GM12891 (cell line): ENCODE measurements around the gene RBL2.

ENCODE experiments used
- DNase-seq: peaks from one replicate; pipeline ENCODE4 v3.0.0; 2011; ENCODE audit warnings: low spot score; ENCODE audit not compliant: insufficient read length
- FAIRE-seq: peaks from 2 replicates; lab custom pipeline; 2011; peaks lifted over from hg19 to GRCh38; lab: Jason Lieb, UNC
- PAX5 ChIP-seq: IDR thresholded peaks from 2 replicates; pipeline ENCODE4 v1.6.1; 2011; ENCODE audit warnings: low read length, moderate library complexity, mild to moderate bottlenecking; ENCODE audit not compliant: insufficient read depth, severe bottlenecking
- POLR2A ChIP-seq: IDR thresholded peaks from 2 replicates; pipeline ENCODE4 v1.6.1; 2011; ENCODE audit warnings: low read depth, low read length, control low read depth
- POLR2AphosphoS5 ChIP-seq: IDR thresholded peaks from 2 replicates; pipeline ENCODE4 v1.6.1; 2011; ENCODE audit warnings: low read depth, low read length, control low read depth
- POU2F2 ChIP-seq: IDR thresholded peaks from 2 replicates; pipeline ENCODE4 v1.6.1; 2011; ENCODE audit warnings: low read depth, mild to moderate bottlenecking, control low read depth, low read length, moderate library complexity
- SPI1 ChIP-seq: IDR thresholded peaks from 2 replicates; pipeline ENCODE4 v1.6.1; 2011; ENCODE audit warnings: low read depth, low read length, control low read depth
- TAF1 ChIP-seq: IDR thresholded peaks from 2 replicates; pipeline ENCODE4 v1.6.1; 2011; ENCODE audit warnings: low read depth, low read length, control low read depth

Gene RBL2

GRCh38 chr16:53515811-53516210 is 81.5 kb downstream of the RBL2 start:
- FAIRE-seq: no peak
- DNase-seq: no peak
- TF ChIP-seq TAF1 (no peak), PAX5 (no peak), POU2F2 (no peak), SPI1 (no peak), POLR2AphosphoS5 (no peak), POLR2A (no peak)

GRCh38 chr16:53517851-53518250 is 83.6 kb downstream of the RBL2 start:
- no peak for TF ChIP-seq POU2F2
- no peak for TF ChIP-seq SPI1
- TF ChIP-seq POLR2AphosphoS5: no peak
- TF ChIP-seq POLR2A: no peak
- TF ChIP-seq TAF1: no peak
- no peak for TF ChIP-seq PAX5
- no peak for DNase-seq
- no peak for FAIRE-seq

- FAIRE-seq (peak; percentile 98), DNase-seq (peak; percentile 68)
- TF ChIP-seq POLR2AphosphoS5: peak; percentile 76
- TF ChIP-seq POLR2A: peak; percentile 80
- peak; percentile 69 for TF ChIP-seq SPI1
- TF ChIP-seq PAX5: no peak
- peak; percentile 62; the same call in 1 of the 2 replicates for TF ChIP-seq TAF1
- TF ChIP-seq POU2F2: peak; percentile 82
These were observed 84.5 kb downstream of the RBL2 start for GRCh38 chr16:53518550-53519416.

GRCh38 chr16:53519417-53520091 is 85.3 kb downstream of the RBL2 start:
- TF ChIP-seq PAX5 (no peak), TAF1 (no peak), POLR2AphosphoS5 (no peak), SPI1 (no peak), POU2F2 (no peak), POLR2A (no peak)
- DNase-seq: no peak
- peak; percentile 43 for FAIRE-seq

GRCh38 chr16:53523126-53523804 is 89.0 kb downstream of the RBL2 start:
- TF ChIP-seq POLR2AphosphoS5 (no peak), POLR2A (no peak), SPI1 (no peak), TAF1 (no peak), PAX5 (no peak), POU2F2 (no peak)
- DNase-seq: no peak
- FAIRE-seq: no peak

DNA sequence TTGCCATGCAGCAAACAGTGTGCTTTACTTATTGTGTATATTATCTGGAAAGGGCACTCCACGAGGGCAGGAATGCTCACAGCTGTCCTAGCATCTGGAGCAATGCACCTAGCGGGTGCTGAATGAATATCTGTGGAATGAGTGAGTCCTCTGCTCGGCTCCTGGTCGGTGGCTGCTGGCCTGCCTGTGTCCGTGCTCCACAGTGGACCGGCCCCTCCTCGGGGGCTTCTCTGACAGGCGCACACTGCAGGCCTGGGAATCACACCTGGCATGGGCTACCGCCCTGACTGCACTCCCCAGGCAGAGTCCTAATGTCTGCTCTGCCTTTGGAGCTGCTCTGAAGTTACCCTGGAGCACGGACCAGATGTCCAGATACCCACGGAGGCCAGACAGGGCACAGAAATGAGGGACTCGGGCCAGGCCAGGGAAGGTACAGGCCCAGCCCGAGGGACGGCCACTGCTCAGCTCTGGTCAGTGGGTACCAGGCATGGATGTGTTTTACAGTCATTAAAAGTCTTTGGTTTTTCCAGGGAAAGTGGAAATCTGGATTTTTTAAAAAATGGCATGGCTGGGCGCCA is 89.8 kb downstream of the RBL2 start:
- DNase-seq: no peak
- no peak for FAIRE-seq
- no peak for TF ChIP-seq PAX5
- no peak for TF ChIP-seq POLR2A
- no peak for TF ChIP-seq TAF1
- no peak for TF ChIP-seq POLR2AphosphoS5
- no peak for TF ChIP-seq POU2F2
- TF ChIP-seq SPI1: no peak

GRCh38 chr16:53528797-53529196 is 94.5 kb downstream of the RBL2 start:
- FAIRE-seq: no peak
- TF ChIP-seq SPI1 (no peak), POLR2AphosphoS5 (no peak), POU2F2 (no peak), PAX5 (no peak), TAF1 (no peak), POLR2A (no peak)
- DNase-seq: no peak

DNA sequence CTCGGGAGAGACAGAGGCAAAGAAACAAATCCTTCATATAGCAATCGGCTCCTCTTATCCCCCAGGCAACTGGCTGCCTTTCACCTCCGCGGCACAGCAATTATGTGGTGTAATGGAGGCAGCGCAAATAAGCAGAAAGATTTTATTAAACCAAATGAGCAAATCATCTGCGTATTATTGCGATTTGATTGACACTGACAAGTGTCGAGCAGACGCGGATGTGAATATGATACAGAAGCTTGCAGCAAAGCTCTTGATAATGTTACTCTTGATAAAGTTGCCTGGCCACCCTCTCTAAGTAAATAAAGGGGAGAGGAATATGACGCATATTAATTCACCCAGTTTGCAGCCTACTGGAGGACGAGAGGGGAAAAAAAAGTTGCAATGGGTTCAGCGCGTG is 95.2 kb downstream of the RBL2 start:
- FAIRE-seq (no peak), DNase-seq (no peak)
- TF ChIP-seq POLR2AphosphoS5 (no peak), PAX5 (no peak), POU2F2 (no peak), TAF1 (no peak), SPI1 (no peak), POLR2A (no peak)
